ENCODE data around the gene OLFML2B. TPM values are rescaled to one million over a fixed set of nuclear protein-coding genes. Genes with fewer than 3 reads are reported as not detected.

The OLFML2B gene
- total RNA-seq: 10 to 100 TPM in 7 of 9 donors, 1 to 10 TPM in 2; 7.1 to 24.4 (median 19.8) TPM
- 1 to 10 TPM; 5.5 to 7.3 (median 7.2) TPM for polyA plus RNA-seq
- long read RNA-seq, donor 1, partial matches to known transcripts: 0 of 1 reads
- long read RNA-seq, donor 1, other reads (novel, unspliced or antisense): 0 of 1 reads
- long read RNA-seq, donor 2, partial matches to known transcripts: 0 of 3 reads
- long read RNA-seq, donor 2, other reads (novel, unspliced or antisense): 0 of 3 reads
- long read RNA-seq, donor 3, partial matches to known transcripts: 0 of 1 reads
- long read RNA-seq, donor 3, other reads (novel, unspliced or antisense): 0 of 1 reads
- long read RNA-seq, donor 4, partial matches to known transcripts: 0 of 3 reads
- long read RNA-seq, donor 4, other reads (novel, unspliced or antisense): 1 of 3 reads
- long read RNA-seq, donor 5, transcript OLFML2B-201 (8 exons, 3,160 nt): major isoform, 35 of 54 reads
- long read RNA-seq, donor 5, partial matches to known transcripts: 5 of 54 reads
- long read RNA-seq, donor 5, other reads (novel, unspliced or antisense): 10 of 54 reads
- long read RNA-seq, donor 6, partial matches to known transcripts: 1 of 5 reads
- long read RNA-seq, donor 6, other reads (novel, unspliced or antisense): 3 of 5 reads
- long read RNA-seq, donor 7, partial matches to known transcripts: 0 of 1 reads
- long read RNA-seq, donor 7, other reads (novel, unspliced or antisense): 0 of 1 reads
- long read RNA-seq, donor 8, partial matches to known transcripts: 0 of 1 reads
- long read RNA-seq, donor 8, other reads (novel, unspliced or antisense): 0 of 1 reads
- long read RNA-seq, donor 9: 0 reads
- long read RNA-seq, donor 10, partial matches to known transcripts: 0 of 2 reads
- long read RNA-seq, donor 10, other reads (novel, unspliced or antisense): 0 of 2 reads

- peak within 1 kb of the TSS in 3 of 5 donors; percentile 39 to 77 (median 65) for H3K27ac ChIP-seq
- H3K4me1 ChIP-seq (replicated peaks in 1 of 2): peaks cover 0 to 6% of the 10 kb centered on the region in 2 donors
- H3K9me3 ChIP-seq (replicated peaks in 1 of 3): no peaks in the 10 kb centered on the region
- H3K36me3 ChIP-seq (replicated peaks in 1 of 2): no peaks in the 10 kb centered on the region
- no peaks in the 10 kb centered on the region for H3K27me3 ChIP-seq
- H3K4me3 ChIP-seq: peak within 1 kb of the TSS in 2 of 4 donors; percentile 66 to 67
- WGBS, 4 donors: 1 to 3% (median 1%) methylated on average over 14 to 85 of the region's 85 CpGs
- intact Hi-C loops (cut with DNase I): no loop called here
- DNase-seq: peak; percentile 65 to 80 (median 74)
- peak in 1 of 2 donors; percentile 46 for TF ChIP-seq POLR2A (IDR thresholded peaks at IDR 0.05)
- TF ChIP-seq, protein P1, sequence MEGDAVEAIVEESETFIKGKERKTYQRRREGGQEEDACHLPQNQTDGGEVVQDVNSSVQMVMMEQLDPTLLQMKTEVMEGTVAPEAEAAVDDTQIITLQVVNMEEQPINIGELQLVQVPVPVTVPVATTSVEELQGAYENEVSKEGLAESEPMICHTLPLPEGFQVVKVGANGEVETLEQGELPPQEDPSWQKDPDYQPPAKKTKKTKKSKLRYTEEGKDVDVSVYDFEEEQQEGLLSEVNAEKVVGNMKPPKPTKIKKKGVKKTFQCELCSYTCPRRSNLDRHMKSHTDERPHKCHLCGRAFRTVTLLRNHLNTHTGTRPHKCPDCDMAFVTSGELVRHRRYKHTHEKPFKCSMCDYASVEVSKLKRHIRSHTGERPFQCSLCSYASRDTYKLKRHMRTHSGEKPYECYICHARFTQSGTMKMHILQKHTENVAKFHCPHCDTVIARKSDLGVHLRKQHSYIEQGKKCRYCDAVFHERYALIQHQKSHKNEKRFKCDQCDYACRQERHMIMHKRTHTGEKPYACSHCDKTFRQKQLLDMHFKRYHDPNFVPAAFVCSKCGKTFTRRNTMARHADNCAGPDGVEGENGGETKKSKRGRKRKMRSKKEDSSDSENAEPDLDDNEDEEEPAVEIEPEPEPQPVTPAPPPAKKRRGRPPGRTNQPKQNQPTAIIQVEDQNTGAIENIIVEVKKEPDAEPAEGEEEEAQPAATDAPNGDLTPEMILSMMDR (IDR thresholded peaks at IDR 0.05): peak in 4 of 6 experiments; percentile 28 to 43 (median 38)
These were observed at the start of gene OLFML2B for GRCh38 chr1:162023547-162024501. Gene OLFML2B (minus strand): TSS chr1:162023869. CDS start chr1:162023430, 439 bp downstream.

GRCh38 chr1:162072740-162073139 is 49.1 kb upstream of the OLFML2B start:
- intact Hi-C loops (cut with DNase I): no loop called here
- H3K27me3 ChIP-seq: no peaks in the 10 kb centered on the region
- H3K27ac ChIP-seq: no peak overlapping the region

DNA sequence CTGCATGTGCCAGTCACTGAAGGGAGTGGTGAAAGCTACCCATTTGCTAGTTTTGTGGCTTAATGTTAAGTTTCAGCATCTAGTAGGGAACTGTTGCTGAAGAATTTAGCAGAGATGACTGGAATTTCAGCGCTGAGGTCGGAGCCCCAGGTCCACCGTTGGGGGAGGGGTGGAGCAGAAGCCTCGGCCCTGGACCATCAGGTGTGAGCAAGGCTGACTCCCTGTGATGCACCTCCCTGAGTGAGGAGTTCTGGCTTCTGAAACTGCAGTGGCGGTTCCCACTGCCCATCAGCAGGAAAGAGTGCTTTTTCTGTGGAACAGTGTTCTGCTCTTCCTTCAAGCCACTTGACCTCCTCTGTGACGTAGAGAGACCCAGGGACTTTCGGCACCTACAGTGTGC is 47.2 kb upstream of the OLFML2B start:
- TF ChIP-seq, protein P1 (IDR thresholded peaks at IDR 0.05): no peak
- TF ChIP-seq POLR2A (IDR thresholded peaks at IDR 0.05): no peak
- Histone ChIP-seq H3K27me3 (no peaks in the 10 kb centered on the region), H3K4me3 (peak overlapping the region in 2 of 4 donors; percentile 52 to 97), H3K4me1 (replicated peaks in 1 of 2) (peaks cover 7 to 12% of the 10 kb centered on the region in 2 donors), H3K36me3 (replicated peaks in 1 of 2) (no peaks in the 10 kb centered on the region), H3K9me3 (replicated peaks in 1 of 3) (no peaks in the 10 kb centered on the region), H3K27ac (no peak overlapping the region)
- 29 to 46% (median 41%) methylated on average over 6 to 7 of the region's 7 CpGs for WGBS, 4 donors
- no peak for DNase-seq
- intact Hi-C loops (cut with DNase I): no loop called here

More at GRCh38 chr1:162072740-162073139, 49.1 kb upstream of the OLFML2B start:
- 26 to 42% (median 33%) methylated on average over 3 of the region's 3 CpGs for WGBS, 4 donors
- no peaks in the 10 kb centered on the region for H3K9me3 ChIP-seq (replicated peaks in 1 of 3)
- no peaks in the 10 kb centered on the region for H3K36me3 ChIP-seq (replicated peaks in 1 of 2)
- no peak overlapping the region for H3K4me3 ChIP-seq
- no peak for DNase-seq
- H3K4me1 ChIP-seq (replicated peaks in 1 of 2): peaks cover 7 to 12% of the 10 kb centered on the region in 2 donors
- TF ChIP-seq POLR2A (IDR thresholded peaks at IDR 0.05): no peak
- TF ChIP-seq, protein P1 (IDR thresholded peaks at IDR 0.05): no peak
